Measurements from ENCODE around the gene APOBEC3F. TPM values are rescaled to one million over a fixed set of nuclear protein-coding genes. Genes with fewer than 3 reads are reported as not detected.

Gene APOBEC3F
- total RNA-seq, 2 experiments from 2014 or later = 3.7 to 20.7 TPM

DNA sequence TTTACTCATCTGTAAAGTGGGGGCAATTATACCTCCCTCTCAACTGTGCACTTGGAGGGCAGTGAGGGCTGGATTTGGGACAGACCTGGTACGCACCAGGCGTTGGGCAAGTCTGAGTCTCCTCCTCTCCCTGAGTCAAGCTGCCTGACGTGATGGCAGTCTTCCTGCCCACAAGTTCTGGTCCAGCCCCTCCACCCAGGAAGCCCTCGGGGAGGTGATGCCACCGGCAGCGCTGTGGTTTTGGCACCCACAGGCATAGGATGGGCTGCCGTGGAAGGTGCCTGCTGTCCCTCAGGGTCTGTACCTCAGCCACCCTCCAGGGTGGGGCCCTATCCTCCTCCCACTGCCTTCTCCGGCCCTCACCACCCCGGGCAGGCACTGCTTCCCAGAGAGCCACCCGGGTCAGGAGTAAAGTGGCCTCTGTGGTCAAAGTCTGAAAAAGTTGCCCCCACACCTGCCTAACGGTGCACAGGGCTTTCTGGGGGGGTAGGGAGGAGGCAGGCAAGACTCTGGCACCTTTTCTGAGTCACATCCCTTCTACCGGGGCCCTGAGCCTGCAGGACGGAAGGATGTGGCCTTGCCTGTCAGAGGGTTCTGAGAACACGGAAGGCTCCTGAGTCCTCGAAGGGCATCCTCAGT, 49.9 kb downstream of the APOBEC3F start:
- Histone ChIP-seq H3K36me3 (ENCODE audit: insufficient read depth, low read length) (no peaks in the 10 kb centered on the region), H2AFZ (ENCODE audit: low read length) (no peak overlapping the region), H3K27ac (ENCODE audit: low read depth, low read length, poor library complexity, severe bottlenecking) (no peak overlapping the region), H4K20me1 (ENCODE audit: insufficient read depth, low read length) (no peaks in the 10 kb centered on the region), H3K4me2 (ENCODE audit: low read length) (no peak overlapping the region), H3K4me3 (ENCODE audit: low read depth, low read length, poor library complexity, severe bottlenecking) (no peak overlapping the region), H3K9me3 (ENCODE audit: low read length) (no peaks in the 10 kb centered on the region), H3K9me2 (ENCODE audit: insufficient read depth, low read length) (no peaks in the 10 kb centered on the region), H3K4me1 (ENCODE audit: insufficient read depth, low read length, poor library complexity, severe bottlenecking) (peaks cover 22% of the 10 kb centered on the region), H3K79me2 (ENCODE audit: insufficient read depth, low read depth, low read length) (no peaks in the 10 kb centered on the region)
- ChIA-PET POLR2A (no interaction called here), CTCF (ENCODE audit: unreplicated experiment) (no interaction called here)
- no peak for DNase-seq (ENCODE audit: low spot score)
- TF ChIP-seq EZH2phosphoT487 (IDR thresholded peaks at IDR 0.05; ENCODE audit: borderline replicate concordance, low read depth, low read length) = no peak
- no TSS peak for BruUV-seq (replicated peaks)
- intact Hi-C loops (cut with micrococcal nuclease; ENCODE audit: unreplicated experiment) = no loop called here

- H4K20me1 ChIP-seq (ENCODE audit: insufficient read depth, low read length) = no peaks in the 10 kb centered on the region
- no peaks in the 10 kb centered on the region for H3K9me3 ChIP-seq (ENCODE audit: low read length)
- H2AFZ ChIP-seq (ENCODE audit: low read length) = no peak overlapping the region
- no peaks in the 10 kb centered on the region for H3K36me3 ChIP-seq (ENCODE audit: insufficient read depth, low read length)
- H3K27ac ChIP-seq (ENCODE audit: low read depth, low read length, poor library complexity, severe bottlenecking) = no peak overlapping the region
- TF ChIP-seq, protein P1, sequence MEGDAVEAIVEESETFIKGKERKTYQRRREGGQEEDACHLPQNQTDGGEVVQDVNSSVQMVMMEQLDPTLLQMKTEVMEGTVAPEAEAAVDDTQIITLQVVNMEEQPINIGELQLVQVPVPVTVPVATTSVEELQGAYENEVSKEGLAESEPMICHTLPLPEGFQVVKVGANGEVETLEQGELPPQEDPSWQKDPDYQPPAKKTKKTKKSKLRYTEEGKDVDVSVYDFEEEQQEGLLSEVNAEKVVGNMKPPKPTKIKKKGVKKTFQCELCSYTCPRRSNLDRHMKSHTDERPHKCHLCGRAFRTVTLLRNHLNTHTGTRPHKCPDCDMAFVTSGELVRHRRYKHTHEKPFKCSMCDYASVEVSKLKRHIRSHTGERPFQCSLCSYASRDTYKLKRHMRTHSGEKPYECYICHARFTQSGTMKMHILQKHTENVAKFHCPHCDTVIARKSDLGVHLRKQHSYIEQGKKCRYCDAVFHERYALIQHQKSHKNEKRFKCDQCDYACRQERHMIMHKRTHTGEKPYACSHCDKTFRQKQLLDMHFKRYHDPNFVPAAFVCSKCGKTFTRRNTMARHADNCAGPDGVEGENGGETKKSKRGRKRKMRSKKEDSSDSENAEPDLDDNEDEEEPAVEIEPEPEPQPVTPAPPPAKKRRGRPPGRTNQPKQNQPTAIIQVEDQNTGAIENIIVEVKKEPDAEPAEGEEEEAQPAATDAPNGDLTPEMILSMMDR (conservative IDR thresholded peaks at IDR 0.05; ENCODE audit: low read length) = no peak
- TF ChIP-seq EZH2phosphoT487 (IDR thresholded peaks at IDR 0.05; ENCODE audit: borderline replicate concordance, low read depth, low read length) = no peak
- intact Hi-C loops (cut with micrococcal nuclease; ENCODE audit: unreplicated experiment) = no loop called here
- H3K4me3 ChIP-seq (ENCODE audit: low read depth, low read length, poor library complexity, severe bottlenecking) = no peak overlapping the region
- H3K4me1 ChIP-seq (ENCODE audit: insufficient read depth, low read length, poor library complexity, severe bottlenecking) = peaks cover 22% of the 10 kb centered on the region
- no peak for DNase-seq (ENCODE audit: low spot score)
- H3K9me2 ChIP-seq (ENCODE audit: insufficient read depth, low read length) = no peaks in the 10 kb centered on the region
- no peak overlapping the region for H3K4me2 ChIP-seq (ENCODE audit: low read length)
- POLR2A ChIA-PET = no interaction called here
- H3K79me2 ChIP-seq (ENCODE audit: insufficient read depth, low read depth, low read length) = no peaks in the 10 kb centered on the region
- BruUV-seq (replicated peaks) = no TSS peak
- CTCF ChIA-PET (ENCODE audit: unreplicated experiment) = no interaction called here
Measured at GRCh38 chr22:39091126-39092081, 50.7 kb downstream of the APOBEC3F start.

DNA sequence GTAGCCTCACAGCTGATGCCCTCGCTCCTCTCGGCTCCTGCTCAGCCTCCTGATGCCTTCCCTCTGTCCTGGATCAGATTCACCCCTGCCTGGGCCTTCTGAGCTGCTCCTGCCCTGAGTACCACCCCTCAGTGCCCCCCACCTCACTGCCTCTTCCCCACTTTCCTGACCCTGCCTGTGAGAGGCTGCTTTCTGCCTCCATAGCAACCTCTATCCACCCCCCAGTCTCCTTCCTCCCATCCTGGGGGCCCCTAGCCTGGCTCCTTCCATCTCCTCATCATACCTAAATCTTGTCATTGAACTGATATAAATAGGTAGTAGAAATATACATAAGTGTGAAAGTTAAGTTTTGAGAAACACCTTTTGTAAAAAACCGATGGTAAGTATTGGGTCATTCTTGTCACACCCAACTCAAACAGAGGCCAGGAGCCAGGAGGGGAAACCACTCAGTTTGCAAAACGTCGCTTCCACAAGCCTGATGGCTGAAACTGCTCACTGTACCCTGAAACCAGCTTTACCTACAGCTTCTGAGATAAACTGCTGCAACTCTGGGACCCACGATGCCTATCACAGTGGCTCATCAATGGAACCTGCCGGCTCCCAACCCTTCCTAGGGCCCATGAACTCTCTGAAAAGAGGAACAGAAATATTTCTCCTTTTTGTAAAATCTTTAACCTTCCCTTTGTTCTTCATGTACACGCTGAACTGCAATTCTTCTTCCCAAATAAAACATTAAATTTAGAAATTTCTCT, 51.6 kb downstream of the APOBEC3F start:
- no peak for DNase-seq (ENCODE audit: low spot score)
- H2AFZ ChIP-seq (ENCODE audit: low read length) = peak overlapping the region; percentile 7; the same call in 1 of the 2 replicates
- no peak overlapping the region for H3K27ac ChIP-seq (ENCODE audit: low read depth, low read length, poor library complexity, severe bottlenecking)
- H3K79me2 ChIP-seq (ENCODE audit: insufficient read depth, low read depth, low read length) = no peaks in the 10 kb centered on the region
- H4K20me1 ChIP-seq (ENCODE audit: insufficient read depth, low read length) = no peaks in the 10 kb centered on the region
- no peak overlapping the region for H3K4me2 ChIP-seq (ENCODE audit: low read length)
- no peaks in the 10 kb centered on the region for H3K9me3 ChIP-seq (ENCODE audit: low read length)
- CTCF ChIA-PET (ENCODE audit: unreplicated experiment) = no interaction called here
- intact Hi-C loops (cut with micrococcal nuclease; ENCODE audit: unreplicated experiment) = no loop called here
- no peak for TF ChIP-seq EZH2phosphoT487 (IDR thresholded peaks at IDR 0.05; ENCODE audit: borderline replicate concordance, low read depth, low read length)
- TF ChIP-seq, protein P1 (conservative IDR thresholded peaks at IDR 0.05; ENCODE audit: low read length) = no peak
- H3K9me2 ChIP-seq (ENCODE audit: insufficient read depth, low read length) = no peaks in the 10 kb centered on the region
- BruUV-seq (replicated peaks) = no TSS peak
- no peak overlapping the region for H3K4me3 ChIP-seq (ENCODE audit: low read depth, low read length, poor library complexity, severe bottlenecking)
- POLR2A ChIA-PET = no interaction called here
- H3K4me1 ChIP-seq (ENCODE audit: insufficient read depth, low read length, poor library complexity, severe bottlenecking) = peaks cover 28% of the 10 kb centered on the region
- H3K36me3 ChIP-seq (ENCODE audit: insufficient read depth, low read length) = no peaks in the 10 kb centered on the region
